K562 (cell line): Measurements from ENCODE around the gene LMX1B. TPM values are rescaled to one million over a fixed set of nuclear protein-coding genes. Genes with fewer than 3 reads are reported as not detected.

Experiments used
- BHLHE40 ChIP-seq: IDR thresholded peaks from 2 replicates; pipeline ENCODE4 v1.6.1; 2011; ENCODE audit warnings: low read length, improper control_type of control experiment
- CTBP1 ChIP-seq: fragments of 450-650 bp; IDR thresholded peaks from 2 replicates; pipeline ENCODE4 v1.6.1; 2016; ENCODE audit warnings: borderline replicate concordance
- DACH1 ChIP-seq: fragments of 450-650 bp; IDR thresholded peaks from 2 replicates; pipeline ENCODE4 v1.6.1; 2018; ENCODE audit not compliant: partially characterized antibody
- MECOM ChIP-seq: fragments of 250-450 bp; sonication (Bioruptor Pico); IDR thresholded peaks from 2 replicates; pipeline ENCODE4 v1.8.0; 2022; ENCODE audit warnings: inconsistent platforms
- PURB ChIP-seq: sonication (generic); formaldehyde crosslinking; IDR thresholded peaks from 2 replicates; pipeline ENCODE4 v1.9.0; 2021; ENCODE audit warnings: low read depth, mild to moderate bottlenecking, missing genetic modification reagents
- RAD21 ChIP-seq, 2 experiments: fragments of 250-450 bp in 1 of 2; fragments of 450-650 bp in 1 of 2; sonication (Bioruptor Pico) in 1 of 2; formaldehyde crosslinking in 1 of 2; IDR thresholded peaks in 1 of 2; conservative IDR thresholded peaks in 1 of 2; 2 replicates each; pipeline versions ENCODE4 v1.4.0 to v1.8.0; 2020 to 2022; ENCODE audit warnings: mild to moderate bottlenecking in 2 of 2, moderate library complexity in 1 of 2
- polyA plus RNA-seq, 8 experiments: library from polyadenylated mRNA; depleted of rRNA in 4 of 8; stranded (reverse) in 5 of 8; unstranded in 3 of 8; fragments of >200 nt; fragmentation: Nextera tagmentation in 2 of 8; fragmentation: Illumina TruSeq in 1 of 8; extraction: Ambion mirVana in 2 of 8; extraction: Trizol in 1 of 8; gene quantifications; 2 replicates each; pipeline versions ENCODE4 v1.2.1 to v1.2.3, GENCODE V29; 2011 to 2014; ENCODE audit warnings: inconsistent platforms in 1 of 8, missing spikeins in 1 of 8
- total RNA-seq, 7 experiments: library from RNA; depleted of rRNA in 6 of 7; stranded (reverse); fragments of >200 nt in 6 of 7; fragmentation: Illumina TruSeq in 2 of 7; extraction: Trizol in 2 of 7; gene quantifications; 2 replicates each; pipeline versions ENCODE4 v1.2.1 to v1.2.3, GENCODE V29; 2011 to 2021; ENCODE audit warnings: low replicate concordance in 1 of 7
- TF ChIP-seq, protein P1 (sequence below): fragments of 450-650 bp; IDR thresholded peaks from 2 replicates; pipeline ENCODE4 v1.6.1; 2016
- TF ChIP-seq, protein P2 (sequence below), 3 experiments: IDR thresholded peaks in 2 of 3; conservative IDR thresholded peaks in 1 of 3; 2 replicates each; pipeline ENCODE4 v1.5.1; 2011 to 2012; ENCODE audit warnings: low read length in 3 of 3, mild to moderate bottlenecking in 3 of 3, control low read depth in 2 of 3, improper control_type of control experiment in 1 of 3, inconsistent platforms in 1 of 3, low read depth in 1 of 3, mixed read lengths in 1 of 3, moderate library complexity in 1 of 3; ENCODE audit not compliant: insufficient read depth in 2 of 3
- TF ChIP-seq, protein P3 (sequence below), 2 experiments: fragments of 450-650 bp; formaldehyde crosslinking in 1 of 2; IDR thresholded peaks; 2 replicates each; pipeline versions ENCODE4 v1.4.0 to v1.6.1; 2014 to 2020; ENCODE audit warnings: mild to moderate bottlenecking in 2 of 2, borderline replicate concordance in 1 of 2, low read depth in 1 of 2
- TF ChIP-seq, protein P4 (sequence below): sonication (generic); formaldehyde crosslinking; IDR thresholded peaks from 2 replicates; pipeline ENCODE4 v1.8.0; 2022; ENCODE audit warnings: missing genetic modification reagents, mild to moderate bottlenecking, moderate library complexity, borderline replicate concordance
- TF ChIP-seq, protein P5 (sequence below), 2 experiments: fragments of 250-450 bp in 1 of 2; fragments of 450-650 bp in 1 of 2; sonication (Bioruptor Pico) in 1 of 2; IDR thresholded peaks; 2 replicates each; pipeline versions ENCODE4 v1.6.1 to v1.8.0; 2016 to 2021; ENCODE audit warnings: mild to moderate bottlenecking in 2 of 2, moderate library complexity in 2 of 2, missing compliant biosample characterization in 1 of 2, missing genetic modification characterization in 1 of 2

Gene LMX1B
- total and polyA plus RNA-seq, 9 of the 15 experiments (the other 6 are each of a cell fraction or from before 2014, with no cell fraction given): not detected

DNA sequence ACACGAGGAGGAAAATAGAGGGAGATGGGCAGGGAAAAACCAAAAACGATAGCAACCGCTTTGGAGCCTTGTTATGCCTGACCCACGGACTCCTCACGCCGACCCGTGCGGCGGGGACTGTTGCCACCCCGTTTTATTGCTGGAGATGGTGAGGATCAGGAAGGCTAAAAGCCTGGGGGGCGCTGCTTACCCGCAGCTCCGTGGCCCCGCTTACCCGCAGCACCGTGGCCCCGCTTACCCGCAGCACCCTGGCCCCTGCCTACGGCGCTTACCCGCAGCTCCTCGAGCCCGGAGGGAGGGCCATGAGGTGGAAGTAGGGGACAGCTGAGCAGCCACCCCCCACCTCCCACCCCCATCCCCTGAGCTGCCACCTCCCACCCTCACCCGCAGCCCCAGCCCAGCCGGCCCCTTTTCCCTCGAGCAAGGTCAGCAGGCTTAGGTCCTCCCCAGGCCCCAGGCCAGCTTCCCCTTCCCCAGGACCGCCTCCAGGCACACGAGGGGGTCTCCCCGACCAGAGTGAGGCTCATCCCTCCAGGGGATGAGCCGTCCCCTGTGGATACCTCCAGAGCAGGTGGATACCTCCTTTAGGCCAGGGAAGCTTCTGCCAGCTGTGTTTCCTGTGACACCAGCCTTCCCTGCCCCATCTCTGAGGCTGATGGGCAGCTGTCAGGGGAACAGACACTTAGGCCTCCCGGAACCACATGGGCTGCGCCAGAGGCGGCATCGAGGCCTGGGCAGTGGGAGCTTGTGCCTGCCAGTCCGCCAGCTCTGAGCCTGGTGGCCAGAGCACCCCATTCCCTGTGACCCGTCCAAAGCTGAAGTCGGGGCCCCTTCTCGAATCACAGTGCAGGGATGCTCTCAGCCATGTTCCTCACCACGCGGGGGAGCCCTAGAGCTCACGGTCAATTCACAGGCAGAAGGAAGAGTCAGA, 92.3 kb downstream of the LMX1B start (continued):
- TF ChIP-seq BHLHE40 (0 out of 2 replicates have a peak, but pooled peaks have one; percentile 13), DACH1 (no peak), RAD21 (CRISPR knock-in tag; conservative IDR thresholded peaks at IDR 0.05 in 1 of 2, IDR thresholded peaks at IDR 0.05 in 1 of 2) (peak; percentile 35 to 68; a peak in 3 of 4 replicates), CTBP1 (peak; percentile 54; the same call in 1 of the 2 replicates), MECOM (CRISPR knock-in tag) (no peak), PURB (CRISPR knock-in tag) (no peak)
- TF ChIP-seq, protein P1, sequence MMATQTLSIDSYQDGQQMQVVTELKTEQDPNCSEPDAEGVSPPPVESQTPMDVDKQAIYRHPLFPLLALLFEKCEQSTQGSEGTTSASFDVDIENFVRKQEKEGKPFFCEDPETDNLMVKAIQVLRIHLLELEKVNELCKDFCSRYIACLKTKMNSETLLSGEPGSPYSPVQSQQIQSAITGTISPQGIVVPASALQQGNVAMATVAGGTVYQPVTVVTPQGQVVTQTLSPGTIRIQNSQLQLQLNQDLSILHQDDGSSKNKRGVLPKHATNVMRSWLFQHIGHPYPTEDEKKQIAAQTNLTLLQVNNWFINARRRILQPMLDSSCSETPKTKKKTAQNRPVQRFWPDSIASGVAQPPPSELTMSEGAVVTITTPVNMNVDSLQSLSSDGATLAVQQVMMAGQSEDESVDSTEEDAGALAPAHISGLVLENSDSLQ: peak; percentile 64; the same call in 1 of the 2 replicates
- TF ChIP-seq, protein P2, sequence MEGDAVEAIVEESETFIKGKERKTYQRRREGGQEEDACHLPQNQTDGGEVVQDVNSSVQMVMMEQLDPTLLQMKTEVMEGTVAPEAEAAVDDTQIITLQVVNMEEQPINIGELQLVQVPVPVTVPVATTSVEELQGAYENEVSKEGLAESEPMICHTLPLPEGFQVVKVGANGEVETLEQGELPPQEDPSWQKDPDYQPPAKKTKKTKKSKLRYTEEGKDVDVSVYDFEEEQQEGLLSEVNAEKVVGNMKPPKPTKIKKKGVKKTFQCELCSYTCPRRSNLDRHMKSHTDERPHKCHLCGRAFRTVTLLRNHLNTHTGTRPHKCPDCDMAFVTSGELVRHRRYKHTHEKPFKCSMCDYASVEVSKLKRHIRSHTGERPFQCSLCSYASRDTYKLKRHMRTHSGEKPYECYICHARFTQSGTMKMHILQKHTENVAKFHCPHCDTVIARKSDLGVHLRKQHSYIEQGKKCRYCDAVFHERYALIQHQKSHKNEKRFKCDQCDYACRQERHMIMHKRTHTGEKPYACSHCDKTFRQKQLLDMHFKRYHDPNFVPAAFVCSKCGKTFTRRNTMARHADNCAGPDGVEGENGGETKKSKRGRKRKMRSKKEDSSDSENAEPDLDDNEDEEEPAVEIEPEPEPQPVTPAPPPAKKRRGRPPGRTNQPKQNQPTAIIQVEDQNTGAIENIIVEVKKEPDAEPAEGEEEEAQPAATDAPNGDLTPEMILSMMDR (IDR thresholded peaks at IDR 0.05 in 2 of 3, conservative IDR thresholded peaks at IDR 0.05 in 1 of 3; ENCODE audit: insufficient read depth in 2 of 3, low read depth in 1 of 3, low read length in 3 of 3): peak; percentile 75 to 86 (median 78)
- TF ChIP-seq, protein P3, sequence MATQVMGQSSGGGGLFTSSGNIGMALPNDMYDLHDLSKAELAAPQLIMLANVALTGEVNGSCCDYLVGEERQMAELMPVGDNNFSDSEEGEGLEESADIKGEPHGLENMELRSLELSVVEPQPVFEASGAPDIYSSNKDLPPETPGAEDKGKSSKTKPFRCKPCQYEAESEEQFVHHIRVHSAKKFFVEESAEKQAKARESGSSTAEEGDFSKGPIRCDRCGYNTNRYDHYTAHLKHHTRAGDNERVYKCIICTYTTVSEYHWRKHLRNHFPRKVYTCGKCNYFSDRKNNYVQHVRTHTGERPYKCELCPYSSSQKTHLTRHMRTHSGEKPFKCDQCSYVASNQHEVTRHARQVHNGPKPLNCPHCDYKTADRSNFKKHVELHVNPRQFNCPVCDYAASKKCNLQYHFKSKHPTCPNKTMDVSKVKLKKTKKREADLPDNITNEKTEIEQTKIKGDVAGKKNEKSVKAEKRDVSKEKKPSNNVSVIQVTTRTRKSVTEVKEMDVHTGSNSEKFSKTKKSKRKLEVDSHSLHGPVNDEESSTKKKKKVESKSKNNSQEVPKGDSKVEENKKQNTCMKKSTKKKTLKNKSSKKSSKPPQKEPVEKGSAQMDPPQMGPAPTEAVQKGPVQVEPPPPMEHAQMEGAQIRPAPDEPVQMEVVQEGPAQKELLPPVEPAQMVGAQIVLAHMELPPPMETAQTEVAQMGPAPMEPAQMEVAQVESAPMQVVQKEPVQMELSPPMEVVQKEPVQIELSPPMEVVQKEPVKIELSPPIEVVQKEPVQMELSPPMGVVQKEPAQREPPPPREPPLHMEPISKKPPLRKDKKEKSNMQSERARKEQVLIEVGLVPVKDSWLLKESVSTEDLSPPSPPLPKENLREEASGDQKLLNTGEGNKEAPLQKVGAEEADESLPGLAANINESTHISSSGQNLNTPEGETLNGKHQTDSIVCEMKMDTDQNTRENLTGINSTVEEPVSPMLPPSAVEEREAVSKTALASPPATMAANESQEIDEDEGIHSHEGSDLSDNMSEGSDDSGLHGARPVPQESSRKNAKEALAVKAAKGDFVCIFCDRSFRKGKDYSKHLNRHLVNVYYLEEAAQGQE (IDR thresholded peaks at IDR 0.05; ENCODE audit: borderline replicate concordance): peak; percentile 41; the same call in 1 of the 2 replicates
- TF ChIP-seq, protein P3 (CRISPR knock-in tag; IDR thresholded peaks at IDR 0.05; ENCODE audit: low read depth): no peak
- TF ChIP-seq, protein P4, sequence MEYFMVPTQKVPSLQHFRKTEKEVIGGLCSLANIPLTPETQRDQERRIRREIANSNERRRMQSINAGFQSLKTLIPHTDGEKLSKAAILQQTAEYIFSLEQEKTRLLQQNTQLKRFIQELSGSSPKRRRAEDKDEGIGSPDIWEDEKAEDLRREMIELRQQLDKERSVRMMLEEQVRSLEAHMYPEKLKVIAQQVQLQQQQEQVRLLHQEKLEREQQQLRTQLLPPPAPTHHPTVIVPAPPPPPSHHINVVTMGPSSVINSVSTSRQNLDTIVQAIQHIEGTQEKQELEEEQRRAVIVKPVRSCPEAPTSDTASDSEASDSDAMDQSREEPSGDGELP: 0 out of 2 replicates have a peak, but pooled peaks have one; percentile 17
- TF ChIP-seq, protein P5, sequence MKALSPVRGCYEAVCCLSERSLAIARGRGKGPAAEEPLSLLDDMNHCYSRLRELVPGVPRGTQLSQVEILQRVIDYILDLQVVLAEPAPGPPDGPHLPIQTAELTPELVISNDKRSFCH (CRISPR knock-in tag; IDR thresholded peaks at IDR 0.05): no peak
- TF ChIP-seq, protein P5 (tag; IDR thresholded peaks at IDR 0.05): no peak
